IMR-90 (cell line): ENCODE data around the gene AHCYL2. TPM values are rescaled to one million over a fixed set of nuclear protein-coding genes. Genes with fewer than 3 reads are reported as not detected.

Source experiments
- ATAC-seq: fragments of 200-7000 bp; cut with Tn5 transposase; 2 replicates; pipeline ENCODE4 v1.9.1; 2020; ENCODE audit warnings: low read depth, mild to moderate bottlenecking, moderate library complexity
- BruUV-seq: library from RNA; stranded (reverse); fragments of 400-500 nt; replicated peaks from 2 replicates; lab custom pipeline; 2021; lab: Mats Ljungman, UMichigan
- CTCF ChIA-PET: fragments of 300-600 bp; formaldehyde crosslinking; extraction: SDS; loops from one replicate; lab custom pipeline; 2021; ENCODE audit warnings: antibody characterized with exemption; lab: Yijun Ruan, JAX
- POLR2A ChIA-PET: fragments of 300-600 bp; sonication (Branson Sonifier 250); formaldehyde crosslinking; loops from one replicate; lab custom pipeline; 2022; ENCODE audit warnings: antibody characterized with exemption; ENCODE audit not compliant: unreplicated experiment; lab: Charles Lee
- DNase-seq: peaks from one replicate; pipeline ENCODE4 v3.0.0; 2013
- H2AFZ ChIP-seq: replicated peaks from 2 replicates; pipeline ENCODE3; 2013; ENCODE audit warnings: low read length, mild to moderate bottlenecking; ENCODE audit not compliant: poor library complexity
- H2AK5ac ChIP-seq: 2 replicates; pipeline ENCODE4 v1.6.1; 2013; ENCODE audit warnings: low read depth, low read length, inconsistent platforms
- H2AK9ac ChIP-seq: replicated peaks from 2 replicates; pipeline ENCODE3; 2013; ENCODE audit warnings: mild to moderate bottlenecking, low read depth, low read length, moderate library complexity; ENCODE audit not compliant: poor library complexity
- H2BK120ac ChIP-seq: 2 replicates; pipeline ENCODE4 v1.6.1; 2013; ENCODE audit warnings: low read depth, low read length, inconsistent platforms
- H2BK15ac ChIP-seq: 3 replicates; pipeline ENCODE4 v1.6.1; 2013; ENCODE audit warnings: low read depth, low read length, inconsistent platforms
- H2BK20ac ChIP-seq: 2 replicates; pipeline ENCODE4 v1.6.1; 2013; ENCODE audit warnings: low read depth, mild to moderate bottlenecking, inconsistent platforms, low read length, moderate library complexity
- H2BK5ac ChIP-seq: 2 replicates; pipeline ENCODE4 v1.6.1; 2013; ENCODE audit warnings: mild to moderate bottlenecking, low read depth, low read length, inconsistent platforms; ENCODE audit not compliant: poor library complexity, severe bottlenecking
- H3K14ac ChIP-seq: replicated peaks from 2 replicates; pipeline ENCODE4 v1.6.1; 2013; ENCODE audit warnings: low read depth, low read length, inconsistent platforms
- H3K18ac ChIP-seq: 2 replicates; pipeline ENCODE4 v1.6.1; 2013; ENCODE audit warnings: low read depth, low read length, control low read depth
- H3K23ac ChIP-seq: 2 replicates; pipeline ENCODE4 v1.6.1; 2013; ENCODE audit warnings: low read depth, low read length, inconsistent platforms
- H3K27ac ChIP-seq: 2 replicates; pipeline ENCODE4 v1.5.1; 2013; ENCODE audit warnings: mild to moderate bottlenecking, control low read depth, low read length; ENCODE audit not compliant: insufficient read depth
- H3K27me3 ChIP-seq: 2 replicates; pipeline ENCODE4 v1.6.1; 2013; ENCODE audit warnings: low read length; ENCODE audit not compliant: control insufficient read depth, insufficient read depth
- H3K36me3 ChIP-seq: 2 replicates; pipeline ENCODE4 v1.6.1; 2013; ENCODE audit warnings: low read length, mixed read lengths; ENCODE audit not compliant: control insufficient read depth, insufficient read depth
- H3K4ac ChIP-seq: 2 replicates; pipeline ENCODE4 v1.6.1; 2013; ENCODE audit warnings: low read depth, low read length, inconsistent platforms
- H3K4me1 ChIP-seq: 2 replicates; pipeline ENCODE4 v1.6.1; 2013; ENCODE audit warnings: low read length, mixed read lengths; ENCODE audit not compliant: control insufficient read depth, insufficient read depth
- H3K4me2 ChIP-seq: 2 replicates; pipeline ENCODE4 v1.6.1; 2013; ENCODE audit warnings: low read depth, mild to moderate bottlenecking, control low read depth, low read length, moderate library complexity
- H3K4me3 ChIP-seq: 2 replicates; pipeline ENCODE4 v1.5.1; 2013; ENCODE audit warnings: low read depth, mild to moderate bottlenecking, control low read depth, low read length, moderate library complexity; ENCODE audit not compliant: insufficient read depth
- H3K56ac ChIP-seq: 2 replicates; pipeline ENCODE4 v1.6.1; 2013; ENCODE audit warnings: low read length, inconsistent platforms; ENCODE audit not compliant: insufficient read depth; ENCODE audit errors: extremely low read depth
- H3K79me1 ChIP-seq, 2 experiments: 2 replicates each; pipeline ENCODE4 v1.6.1; 2013; ENCODE audit warnings: low read length in 2 of 2, inconsistent platforms in 1 of 2, low read depth in 1 of 2
- H3K9ac ChIP-seq: 2 replicates; pipeline ENCODE4 v1.6.1; 2013; ENCODE audit warnings: low read depth, low read length, control low read depth
- H3K9me1 ChIP-seq: 2 replicates; pipeline ENCODE4 v1.6.1; 2013; ENCODE audit warnings: low read length, inconsistent platforms; ENCODE audit not compliant: insufficient read depth
- H3K9me3 ChIP-seq: 2 replicates; pipeline ENCODE4 v1.6.1; 2013; ENCODE audit warnings: low read length; ENCODE audit not compliant: control insufficient read depth, insufficient read depth
- H4K20me1 ChIP-seq: 2 replicates; pipeline ENCODE4 v1.6.1; 2013; ENCODE audit warnings: low read length, inconsistent platforms; ENCODE audit not compliant: insufficient read depth
- H4K5ac ChIP-seq: 2 replicates; pipeline ENCODE4 v1.6.1; 2013; ENCODE audit warnings: mild to moderate bottlenecking, low read depth, low read length, control low read depth
- H4K8ac ChIP-seq, 2 experiments: 2 replicates each; pipeline ENCODE4 v1.6.1; 2013; ENCODE audit warnings: low read depth in 2 of 2, low read length in 2 of 2, control low read depth in 1 of 2, inconsistent platforms in 1 of 2
- H4K91ac ChIP-seq: 2 replicates; pipeline ENCODE4 v1.6.1; 2013; ENCODE audit warnings: low read depth, low read length, inconsistent platforms; ENCODE audit not compliant: insufficient read depth
- BHLHE40 ChIP-seq: fragments of 150-350 bp; IDR thresholded peaks from 2 replicates; pipeline ENCODE4 v1.6.1; 2016; ENCODE audit warnings: mild to moderate bottlenecking, low read depth, low read length
- CEBPB ChIP-seq: IDR thresholded peaks from 2 replicates; pipeline ENCODE4 v1.6.1; 2012; ENCODE audit warnings: low read depth, low read length, improper control_type of control experiment
- CHD1 ChIP-seq: IDR thresholded peaks from 2 replicates; pipeline ENCODE4 v1.6.1; 2012; ENCODE audit warnings: low read depth, low read length, improper control_type of control experiment
- CTCF ChIP-seq: conservative IDR thresholded peaks from 2 replicates; pipeline ENCODE4 v1.5.1; 2012; ENCODE audit warnings: mild to moderate bottlenecking, low read depth, low read length, improper control_type of control experiment
- ELK1 ChIP-seq: fragments of 150-350 bp; IDR thresholded peaks from 2 replicates; pipeline ENCODE4 v1.6.1; 2016; ENCODE audit warnings: low read depth, mild to moderate bottlenecking, low read length, moderate library complexity, borderline replicate concordance
- FOS ChIP-seq: fragments of 150-350 bp; IDR thresholded peaks from 2 replicates; pipeline ENCODE4 v1.6.1; 2016; ENCODE audit warnings: low read depth, low read length
- MAFK ChIP-seq: IDR thresholded peaks from 2 replicates; pipeline ENCODE4 v1.6.1; 2012; ENCODE audit warnings: low read depth, low read length, improper control_type of control experiment
- MAZ ChIP-seq: IDR thresholded peaks from 2 replicates; pipeline ENCODE4 v1.6.1; 2012; ENCODE audit warnings: low read depth, mild to moderate bottlenecking, low read length, improper control_type of control experiment, moderate library complexity, borderline replicate concordance
- MXI1 ChIP-seq: IDR thresholded peaks from 2 replicates; pipeline ENCODE4 v1.6.1; 2012; ENCODE audit warnings: low read depth, mild to moderate bottlenecking, low read length, moderate library complexity, borderline replicate concordance
- NFE2L2 ChIP-seq: fragments of 150-350 bp; IDR thresholded peaks from 2 replicates; pipeline ENCODE4 v1.6.1; 2016; ENCODE audit warnings: low read depth, mild to moderate bottlenecking, low read length
- POLR2A ChIP-seq: IDR thresholded peaks from 2 replicates; pipeline ENCODE4 v1.6.1; 2012; ENCODE audit warnings: mild to moderate bottlenecking, low read depth, low read length
- RAD21 ChIP-seq: IDR thresholded peaks from 2 replicates; pipeline ENCODE4 v1.6.1; 2012; ENCODE audit warnings: low read length, improper control_type of control experiment
- RCOR1 ChIP-seq: IDR thresholded peaks from 2 replicates; pipeline ENCODE4 v1.6.1; 2012; ENCODE audit warnings: mild to moderate bottlenecking, low read length, improper control_type of control experiment; ENCODE audit not compliant: insufficient replicate concordance
- RFX5 ChIP-seq: IDR thresholded peaks from 2 replicates; pipeline ENCODE4 v1.8.0; 2012; ENCODE audit warnings: low read depth, mild to moderate bottlenecking, low read length, moderate library complexity
- SMC3 ChIP-seq: fragments of 150-350 bp; IDR thresholded peaks from 2 replicates; pipeline ENCODE4 v1.6.1; 2016; ENCODE audit warnings: low read depth, mild to moderate bottlenecking, antibody characterized with exemption, low read length, moderate library complexity
- USF2 ChIP-seq: fragments of 150-350 bp; IDR thresholded peaks from 2 replicates; pipeline ENCODE4 v1.6.1; 2017; ENCODE audit warnings: mild to moderate bottlenecking, antibody characterized with exemption, low read length, low read depth
- WGBS, 2 experiments: methylation state at CpG; one replicate each; pipeline versions ENCODE4 v1.1.5 to v1.1.7; 2013; ENCODE audit warnings: missing lambda C conversion rate in 2 of 2; ENCODE audit not compliant: insufficient read length in 1 of 2; ENCODE audit errors: extremely low coverage in 2 of 2; 5-methylcytosine and 5-hydroxymethylcytosine counted together
- dilution Hi-C: fragments of 300-500 bp; cut with HindIII; formaldehyde crosslinking; loops from one replicate; pipeline ENCODE4 v1.14.3; 2018; ENCODE audit warnings: low sequenced_read_pairs; ENCODE audit not compliant: unreplicated experiment
- in situ Hi-C: fragments of 300-500 bp; cut with MboI; formaldehyde crosslinking; loops from 3 replicates; pipeline ENCODE4 v1.14.3; 2019; ENCODE audit warnings: low sequenced_read_pairs, inconsistent platforms, mixed read lengths
- intact Hi-C: fragments of 100-400 bp; cut with micrococcal nuclease; formaldehyde crosslinking; loops from 2 replicates; pipeline ENCODE4 v1.10.0; 2022
- polyA plus RNA-seq, 3 experiments: library from polyadenylated mRNA; depleted of rRNA; stranded (reverse); fragments of >200 nt; gene quantifications; 2 replicates each; pipeline ENCODE4 v1.2.3, GENCODE V29; 2012; ENCODE audit warnings: low replicate concordance in 1 of 3
- total RNA-seq: library from RNA; depleted of rRNA; stranded (reverse); fragments of >200 nt; gene quantifications from 2 replicates; pipeline ENCODE4 v1.2.3, GENCODE V29; 2012

Gene AHCYL2
- total and polyA plus RNA-seq, 2 of the 4 experiments (the other 2 are of a cell fraction), result 5.7 to 7.6 TPM

GRCh38 chr7:129205126-129205818, 19.6 kb upstream of the AHCYL2 start:
- ChIA-PET POLR2A (no interaction called here), CTCF (no interaction called here)
- Histone ChIP-seq H2BK120ac (no peak overlapping the region), H4K5ac (no peak overlapping the region), H3K23ac (no peak overlapping the region), H3K27ac (no peak overlapping the region), H4K20me1 (no peaks in the 10 kb centered on the region; the same call in 1 of the 2 replicates), H4K91ac (no peak overlapping the region), H2AFZ (no peak overlapping the region), H3K9ac (no peak overlapping the region), H2AK5ac (no peak overlapping the region), H3K9me1 (no peaks in the 10 kb centered on the region), H2BK15ac (no peak overlapping the region), H3K9me3 (no peaks in the 10 kb centered on the region), H3K4me3 (no peak overlapping the region), H3K4me1 (0 out of 2 replicates have a peak, but pooled peaks cover 1% of the 10 kb centered on the region), H3K27me3 (no peaks in the 10 kb centered on the region), H2AK9ac (no peak overlapping the region), H3K36me3 (peaks cover 32% of the 10 kb centered on the region), H3K4ac (no peak overlapping the region), H3K4me2 (no peak overlapping the region), H2BK20ac (no peak overlapping the region), H2BK5ac (no peak overlapping the region), H3K18ac (no peak overlapping the region), H3K14ac (no peak overlapping the region), H4K8ac (no peak overlapping the region), H3K56ac (no peak overlapping the region), H3K79me1 (peaks cover 0 to 9% of the 10 kb centered on the region in 2 experiments; a peak in 2 of 4 replicates)
- dilution Hi-C loops (no loop called here), in situ Hi-C loops (loop anchor here (5.0 kb wide), 1 partner anchor 38 kb away; no protein-coding TSS in a partner anchor), intact Hi-C loops (no loop called here)
- BruUV-seq, result no TSS peak
- DNase-seq, result no peak
- 96% methylated on average over 16 of the region's 29 CpGs; no CpG with 5 or more reads in 1 of the 2 experiments for WGBS, 2 experiments
- TF ChIP-seq CHD1, result no peak
- no peak for TF ChIP-seq SMC3
- TF ChIP-seq FOS, result no peak
- TF ChIP-seq USF2, result no peak
- no peak for TF ChIP-seq MAFK
- TF ChIP-seq BHLHE40, result no peak
- TF ChIP-seq MAZ, result no peak
- no peak for TF ChIP-seq MXI1
- TF ChIP-seq RAD21, result no peak
- TF ChIP-seq CTCF, result no peak
- no peak for TF ChIP-seq RFX5
- no peak for TF ChIP-seq ELK1
- no peak for TF ChIP-seq NFE2L2
- no peak for TF ChIP-seq CEBPB
- no peak for TF ChIP-seq RCOR1
- TF ChIP-seq POLR2A, result no peak
- ATAC-seq, result no peak
